Psoas muscle (tissue), 8 donors: ENCODE data around the gene GLRA2. TPM values are rescaled to one million over a fixed set of nuclear protein-coding genes. Genes with fewer than 3 reads are reported as not detected.

Experiments
- ATAC-seq, 4 donors: fragments of 200-7000 bp; cut with Tn5 transposase; one replicate each; pipeline ENCODE4 v1.9.1; 2020; ENCODE audit warnings: moderate library complexity in 3 of 4, mild to moderate bottlenecking in 2 of 4
- DNase-seq, 2 donors: peaks; one replicate each; pipeline ENCODE4 v3.0.0-alpha.2; 2020
- H3K27ac ChIP-seq: fragments of 200-600 bp; one replicate; pipeline ENCODE4 v1.8.0; 2022
- H3K27me3 ChIP-seq, 3 donors: fragments of 200-600 bp in 1 of 3; one replicate each; pipeline versions ENCODE4 v1.6.1 to v1.8.0; 2013 to 2022; ENCODE audit warnings: low read length in 2 of 3, mild to moderate bottlenecking in 2 of 3, moderate library complexity in 1 of 3; ENCODE audit not compliant: insufficient read depth in 3 of 3
- H3K36me3 ChIP-seq, 2 donors: fragments of 200-600 bp in 1 of 2; one replicate each; pipeline versions ENCODE4 v1.6.1 to v1.8.0; 2013 to 2022; ENCODE audit warnings: low read depth in 1 of 2, mild to moderate bottlenecking in 1 of 2, moderate library complexity in 1 of 2; ENCODE audit not compliant: insufficient read depth in 1 of 2
- H3K4me1 ChIP-seq: fragments of 200-600 bp; one replicate; pipeline ENCODE4 v1.8.0; 2022
- H3K4me3 ChIP-seq: fragments of 200-600 bp; one replicate; pipeline ENCODE4 v1.8.0; 2022; ENCODE audit warnings: mild to moderate bottlenecking
- H3K9me3 ChIP-seq: fragments of 200-600 bp; one replicate; pipeline ENCODE4 v1.8.0; 2022
- WGBS, 3 donors: extraction: QIAGEN DNeasy Blood & Tissue Kit; methylation state at CpG; one replicate each; pipeline versions ENCODE4 v1.1.6 to v1.1.7; 2013; 5-methylcytosine and 5-hydroxymethylcytosine counted together
- intact Hi-C, 2 donors: fragments of 100-400 bp; cut with DNase I; formaldehyde crosslinking; loops; one replicate each; pipeline versions ENCODE4 v1.11.0 to v1.14.2; 2022
- polyA plus RNA-seq, 3 donors: library from polyadenylated mRNA; stranded (reverse); fragments of 200-250 nt; gene quantifications; one replicate each; pipeline ENCODE4 v1.2.3, GENCODE V29; 2013
- total RNA-seq, 4 donors: library from RNA; stranded (reverse); fragmentation: NEBNext Ultra II Directional in 2 of 4; extraction: Animal tissue kit (Norgen Biotek cat#: 25700) in 2 of 4; gene quantifications; one replicate each; pipeline versions ENCODE4 v1.2.1 to v1.2.4, GENCODE V29; 2021 to 2023
- TF ChIP-seq, protein P1 (sequence below): fragments of 200-600 bp; IDR thresholded peaks from one replicate; pipeline ENCODE4 v1.8.0; 2022; ENCODE audit warnings: antibody characterized with exemption
- donor health status: healthy with polysubstance abuse.
- donor health status: DM: no; HTN: no; CAD: no; lungs with moderate emphysema.
- donor health status: Bipolar disorder and iron deficiency.
- donor health status: healthy.
- donor health status: DM: yes; HTN: yes; CAD: no.
- donor health status: DM: no; HTN: no; CAD: no.
- donor health status: DM: no; HTN: no; CAD: no.
- donor health status: DM: yes; HTN: yes; CAD: no.

Gene GLRA2
- total and polyA plus RNA-seq, 7 donors = not detected

DNA sequence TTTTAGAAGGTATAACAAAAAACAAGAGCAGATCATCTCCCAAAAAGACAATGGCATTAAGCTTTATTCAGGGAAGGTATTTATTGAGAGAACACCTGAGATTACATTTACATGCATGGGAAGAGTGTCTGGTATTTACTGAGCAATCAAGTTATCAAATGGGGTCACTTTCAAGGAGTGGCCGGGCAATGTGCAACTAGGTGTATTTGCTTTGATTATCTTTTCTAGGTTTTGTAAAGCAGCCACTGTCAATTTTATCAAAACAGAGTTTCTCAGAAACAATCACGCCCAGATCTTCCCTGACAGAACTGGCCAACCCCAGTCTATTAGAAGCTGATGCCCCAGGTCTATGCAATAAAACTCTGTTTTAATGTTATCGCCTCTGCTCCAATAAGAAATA, 169.5 kb downstream of the GLRA2 start:
- WGBS, 3 donors = 81 to 96% (median 94%) methylated on average over 3 of the region's 3 CpGs
- TF ChIP-seq, protein P1, sequence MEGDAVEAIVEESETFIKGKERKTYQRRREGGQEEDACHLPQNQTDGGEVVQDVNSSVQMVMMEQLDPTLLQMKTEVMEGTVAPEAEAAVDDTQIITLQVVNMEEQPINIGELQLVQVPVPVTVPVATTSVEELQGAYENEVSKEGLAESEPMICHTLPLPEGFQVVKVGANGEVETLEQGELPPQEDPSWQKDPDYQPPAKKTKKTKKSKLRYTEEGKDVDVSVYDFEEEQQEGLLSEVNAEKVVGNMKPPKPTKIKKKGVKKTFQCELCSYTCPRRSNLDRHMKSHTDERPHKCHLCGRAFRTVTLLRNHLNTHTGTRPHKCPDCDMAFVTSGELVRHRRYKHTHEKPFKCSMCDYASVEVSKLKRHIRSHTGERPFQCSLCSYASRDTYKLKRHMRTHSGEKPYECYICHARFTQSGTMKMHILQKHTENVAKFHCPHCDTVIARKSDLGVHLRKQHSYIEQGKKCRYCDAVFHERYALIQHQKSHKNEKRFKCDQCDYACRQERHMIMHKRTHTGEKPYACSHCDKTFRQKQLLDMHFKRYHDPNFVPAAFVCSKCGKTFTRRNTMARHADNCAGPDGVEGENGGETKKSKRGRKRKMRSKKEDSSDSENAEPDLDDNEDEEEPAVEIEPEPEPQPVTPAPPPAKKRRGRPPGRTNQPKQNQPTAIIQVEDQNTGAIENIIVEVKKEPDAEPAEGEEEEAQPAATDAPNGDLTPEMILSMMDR = no peak
- H3K4me3 ChIP-seq = no peak overlapping the region
- no peaks in the 10 kb centered on the region for H3K4me1 ChIP-seq
- DNase-seq (no peak), ATAC-seq (no peak)
- H3K9me3 ChIP-seq = no peaks in the 10 kb centered on the region
- no peaks in the 10 kb centered on the region for H3K36me3 ChIP-seq
- H3K27ac ChIP-seq = no peak overlapping the region
- peaks cover 0 to 4% (median 0%) of the 10 kb centered on the region in 3 donors for H3K27me3 ChIP-seq
- intact Hi-C loops = no loop called here

DNA sequence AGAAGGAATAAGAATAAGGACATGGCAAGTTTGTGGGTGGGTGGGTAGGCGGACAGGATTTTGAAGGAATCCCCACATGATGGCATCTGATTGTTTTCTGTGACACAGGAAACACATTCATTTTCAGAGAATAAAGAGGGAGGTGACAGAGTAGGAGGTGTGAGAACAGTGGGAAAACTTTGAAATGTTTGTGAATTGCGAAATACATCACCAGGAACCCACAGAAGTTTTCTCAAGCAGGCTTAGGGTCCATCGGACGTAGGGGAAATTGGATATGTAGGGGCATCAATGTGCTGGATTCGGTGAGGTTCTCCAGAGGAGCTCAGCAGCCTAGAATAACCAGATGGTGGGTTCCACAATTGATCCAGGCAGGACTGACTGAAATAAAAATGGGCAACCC, 171.6 kb downstream of the GLRA2 start:
- Histone ChIP-seq H3K9me3 (no peaks in the 10 kb centered on the region), H3K27me3 (no peaks in the 10 kb centered on the region), H3K27ac (no peak overlapping the region), H3K4me3 (no peak overlapping the region), H3K36me3 (no peaks in the 10 kb centered on the region), H3K4me1 (no peaks in the 10 kb centered on the region)
- TF ChIP-seq, protein P1 = no peak
- 71 to 85% (median 80%) methylated on average over 5 of the region's 5 CpGs for WGBS, 3 donors
- intact Hi-C loops = no loop called here
- no peak for ATAC-seq
- DNase-seq = no peak

DNA sequence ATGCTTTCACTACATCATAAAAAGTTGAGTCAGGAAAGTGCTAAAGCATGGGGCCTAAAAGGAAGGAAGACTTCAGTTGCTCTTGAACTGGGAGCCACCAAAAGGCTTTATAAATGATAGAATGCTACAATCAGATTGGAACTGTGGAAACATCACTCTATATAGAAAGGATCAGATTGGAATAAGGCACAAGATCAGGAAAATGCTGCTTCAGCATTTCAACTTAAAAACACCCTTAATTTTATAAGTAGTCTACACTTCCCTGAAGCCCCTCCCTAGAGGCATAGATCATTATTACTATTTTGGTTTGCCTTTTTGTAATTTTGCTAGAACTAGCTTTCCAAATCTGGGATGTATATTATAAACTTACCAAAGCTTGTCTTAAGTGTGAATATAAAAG, 172.8 kb downstream of the GLRA2 start:
- H3K36me3 ChIP-seq = no peaks in the 10 kb centered on the region
- H3K4me3 ChIP-seq = no peak overlapping the region
- no peaks in the 10 kb centered on the region for H3K4me1 ChIP-seq
- no peaks in the 10 kb centered on the region for H3K27me3 ChIP-seq
- ATAC-seq (no peak), DNase-seq (no peak)
- TF ChIP-seq, protein P1 = no peak
- H3K9me3 ChIP-seq = no peaks in the 10 kb centered on the region
- H3K27ac ChIP-seq = no peak overlapping the region
- intact Hi-C loops = no loop called here

DNA sequence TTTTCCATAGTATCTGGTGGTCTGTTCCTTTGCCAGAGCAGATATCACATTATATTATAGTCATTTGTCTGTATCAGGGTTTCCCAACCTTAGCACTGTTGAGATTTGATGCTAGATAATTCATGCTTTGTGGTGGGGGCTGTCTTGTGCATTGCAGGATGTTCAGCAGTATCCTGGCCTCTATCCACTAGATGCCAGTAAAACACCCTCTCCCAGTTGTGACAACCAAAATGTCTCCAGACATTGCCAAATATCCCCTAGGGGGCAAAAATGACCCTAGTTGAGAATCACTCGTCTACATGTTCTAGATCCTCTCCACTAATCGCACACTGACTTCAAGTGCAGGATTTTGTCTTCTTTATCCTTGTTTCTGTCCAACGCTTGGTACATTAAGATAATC, 182.8 kb downstream of the GLRA2 start:
- intact Hi-C loops = no loop called here

DNA sequence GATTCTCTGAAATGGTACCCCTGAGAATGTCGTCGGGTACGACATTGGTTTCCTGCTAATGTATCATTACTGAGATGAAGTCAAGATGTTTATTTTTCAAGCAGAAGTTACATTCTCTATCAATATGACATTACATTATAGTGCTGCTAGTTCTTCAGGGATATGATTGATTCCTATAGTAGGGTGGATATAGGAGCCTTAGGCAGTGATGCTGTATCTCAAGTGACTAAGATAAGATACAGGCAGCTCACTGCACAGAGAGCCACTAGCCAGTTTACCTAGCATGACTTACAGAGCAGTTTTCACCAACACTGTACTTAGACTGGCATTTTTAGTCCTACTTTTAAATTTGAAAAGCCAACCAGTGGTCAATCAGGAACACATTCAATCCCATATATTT, 188.6 kb downstream of the GLRA2 start:
- TF ChIP-seq, protein P1 = no peak
- no peak overlapping the region for H3K4me3 ChIP-seq
- intact Hi-C loops = no loop called here
- no peak overlapping the region for H3K27ac ChIP-seq
- no peaks in the 10 kb centered on the region for H3K27me3 ChIP-seq
- H3K36me3 ChIP-seq = no peaks in the 10 kb centered on the region
- no peak for DNase-seq
- 87 to 97% (median 95%) methylated on average over 3 of the region's 3 CpGs for WGBS, 3 donors
- no peak for ATAC-seq
- H3K4me1 ChIP-seq = no peaks in the 10 kb centered on the region
- no peaks in the 10 kb centered on the region for H3K9me3 ChIP-seq

More for the DNA sequence above, 182.8 kb downstream of the GLRA2 start:
- Histone ChIP-seq H3K4me3 (no peak overlapping the region), H3K9me3 (no peaks in the 10 kb centered on the region), H3K36me3 (no peaks in the 10 kb centered on the region), H3K4me1 (no peaks in the 10 kb centered on the region), H3K27me3 (no peaks in the 10 kb centered on the region), H3K27ac (no peak overlapping the region)
- 80 to 92% (median 89%) methylated on average over 3 of the region's 3 CpGs for WGBS, 3 donors
- ATAC-seq = no peak
- DNase-seq = no peak
- TF ChIP-seq, protein P1 = no peak
